Measurements from ENCODE around the gene LAMTOR3.

GRCh38 chr4:99845708-99846469, 48.3 kb downstream of the LAMTOR3 start:
- TF ChIP-seq YY1 (IDR thresholded peaks at IDR 0.05; ENCODE audit: insufficient read depth, insufficient read length) = no peak
- no peak for TF ChIP-seq SUZ12 (IDR thresholded peaks at IDR 0.05; ENCODE audit: extremely low read depth, insufficient read depth, insufficient read length)

All from NT2/D1 (cell line).